Mesendoderm (in vitro differentiated cells): Measurements from ENCODE around the gene NFIA.

Source experiments
- DNase-seq: peaks from one replicate; pipeline ENCODE4 v3.0.0; 2013
- H2AK5ac ChIP-seq: 2 replicates; pipeline ENCODE4 v1.6.1; 2013; ENCODE audit warnings: low read length, inconsistent platforms
- H2BK120ac ChIP-seq: 2 replicates; pipeline ENCODE4 v1.6.1; 2013; ENCODE audit warnings: low read depth, mild to moderate bottlenecking, low read length, moderate library complexity, mixed read lengths
- H2BK15ac ChIP-seq: replicated peaks from 2 replicates; pipeline ENCODE4 v1.6.1; 2013; ENCODE audit warnings: low read depth, mild to moderate bottlenecking, moderate library complexity
- H2BK5ac ChIP-seq: 2 replicates; pipeline ENCODE4 v1.6.1; 2013; ENCODE audit warnings: low read length, inconsistent platforms
- H3K18ac ChIP-seq: 2 replicates; pipeline ENCODE4 v1.6.1; 2013; ENCODE audit warnings: mild to moderate bottlenecking, low read length, mixed read lengths
- H3K23ac ChIP-seq: one replicate; pipeline ENCODE4 v1.6.1; 2013; ENCODE audit warnings: low read length
- H3K27ac ChIP-seq: 2 replicates; pipeline ENCODE4 v1.5.1; 2013; ENCODE audit warnings: low read depth, mild to moderate bottlenecking, inconsistent platforms, low read length, moderate library complexity
- H3K27me3 ChIP-seq: 2 replicates; pipeline ENCODE4 v1.6.1; 2013; ENCODE audit warnings: low read length, control low read depth, mild to moderate bottlenecking, inconsistent platforms; ENCODE audit not compliant: insufficient read depth, poor library complexity
- H3K36me3 ChIP-seq: 2 replicates; pipeline ENCODE4 v1.6.1; 2013; ENCODE audit warnings: low read length, inconsistent platforms; ENCODE audit not compliant: control insufficient read depth, insufficient read depth
- H3K4ac ChIP-seq: one replicate; pipeline ENCODE4 v1.6.1; 2013; ENCODE audit warnings: low read depth, mild to moderate bottlenecking, low read length, moderate library complexity
- H3K4me1 ChIP-seq: 2 replicates; pipeline ENCODE4 v1.6.1; 2013; ENCODE audit warnings: low read depth, low read length, inconsistent platforms; ENCODE audit not compliant: control insufficient read depth
- H3K4me2 ChIP-seq: 2 replicates; pipeline ENCODE4 v1.6.1; 2013; ENCODE audit warnings: low read length
- H3K4me3 ChIP-seq: 2 replicates; pipeline ENCODE4 v1.5.1; 2013; ENCODE audit warnings: mild to moderate bottlenecking, low read length
- H3K56ac ChIP-seq: one replicate; pipeline ENCODE4 v1.6.1; 2013; ENCODE audit warnings: low read length
- H3K79me1 ChIP-seq: 2 replicates; pipeline ENCODE4 v1.6.1; 2013; ENCODE audit warnings: low read length, inconsistent platforms
- H3K79me2 ChIP-seq: 2 replicates; pipeline ENCODE4 v1.6.1; 2013; ENCODE audit warnings: mild to moderate bottlenecking, low read length; ENCODE audit not compliant: control insufficient read depth, insufficient read depth
- H3K9ac ChIP-seq: 2 replicates; pipeline ENCODE4 v1.6.1; 2013; ENCODE audit warnings: low read length, inconsistent platforms
- H4K5ac ChIP-seq: one replicate; pipeline ENCODE4 v1.6.1; 2013; ENCODE audit warnings: low read length
- H4K8ac ChIP-seq: one replicate; pipeline ENCODE4 v1.6.1; 2013; ENCODE audit warnings: low read depth, mild to moderate bottlenecking, control low read depth, low read length, moderate library complexity
- WGBS: extraction: QIAGEN DNeasy Blood & Tissue Kit; methylation state at CpG from one replicate; pipeline ENCODE4 v1.1.7; 2013; ENCODE audit warnings: low lambda C conversion rate, missing lambda C conversion rate; ENCODE audit not compliant: insufficient coverage; ENCODE audit errors: extremely low coverage; 5-methylcytosine and 5-hydroxymethylcytosine counted together

NFIA gene

GRCh38 chr1:61254634-61255357 lies 172.4 kb downstream of the NFIA start:
- Histone ChIP-seq H2AK5ac (no peak overlapping the region), H3K79me2 (no peaks in the 10 kb centered on the region), H3K36me3 (no peaks in the 10 kb centered on the region), H2BK5ac (no peak overlapping the region), H3K4me2 (no peak overlapping the region), H3K27me3 (no peaks in the 10 kb centered on the region), H3K9ac (no peak overlapping the region), H2BK120ac (no peak overlapping the region), H3K4me1 (no peaks in the 10 kb centered on the region), H3K79me1 (no peaks in the 10 kb centered on the region), H3K27ac (no peak overlapping the region), H3K4ac (no peak overlapping the region), H3K23ac (no peak overlapping the region), H2BK15ac (no peak overlapping the region), H3K56ac (no peak overlapping the region), H4K5ac (no peak overlapping the region), H3K18ac (no peak overlapping the region), H3K4me3 (no peak overlapping the region), H4K8ac (no peak overlapping the region)
- no CpG with 5 or more reads among the region's 6 CpGs for WGBS
- no peak for DNase-seq

- no peaks in the 10 kb centered on the region for H3K79me1 ChIP-seq
- no peak for DNase-seq
- no peaks in the 10 kb centered on the region for H3K36me3 ChIP-seq
- H4K5ac ChIP-seq: no peak overlapping the region
- no peak overlapping the region for H3K4me2 ChIP-seq
- no peak overlapping the region for H2BK15ac ChIP-seq
- no peaks in the 10 kb centered on the region for H3K4me1 ChIP-seq
- no peak overlapping the region for H4K8ac ChIP-seq
- no peak overlapping the region for H3K9ac ChIP-seq
- H3K4me3 ChIP-seq: no peak overlapping the region
- H3K27me3 ChIP-seq: no peaks in the 10 kb centered on the region
- H3K4ac ChIP-seq: no peak overlapping the region
- no peak overlapping the region for H2BK120ac ChIP-seq
- no peak overlapping the region for H2BK5ac ChIP-seq
- no peak overlapping the region for H3K18ac ChIP-seq
- H2AK5ac ChIP-seq: no peak overlapping the region
- no peaks in the 10 kb centered on the region for H3K79me2 ChIP-seq
- H3K56ac ChIP-seq: no peak overlapping the region
- no peak overlapping the region for H3K27ac ChIP-seq
- WGBS: no CpG with 5 or more reads among the region's 3 CpGs
- H3K23ac ChIP-seq: no peak overlapping the region
Observed at GRCh38 chr1:61255358-61255703, 173.0 kb downstream of the NFIA start.

- no peak overlapping the region for H3K4me3 ChIP-seq
- no peaks in the 10 kb centered on the region for H3K79me2 ChIP-seq
- no peak overlapping the region for H2BK15ac ChIP-seq
- H3K4ac ChIP-seq: no peak overlapping the region
- DNase-seq: no peak
- H3K36me3 ChIP-seq: no peaks in the 10 kb centered on the region
- H2BK5ac ChIP-seq: no peak overlapping the region
- no peak overlapping the region for H3K56ac ChIP-seq
- no peak overlapping the region for H3K23ac ChIP-seq
- no peak overlapping the region for H3K18ac ChIP-seq
- H3K4me1 ChIP-seq: no peaks in the 10 kb centered on the region
- H4K5ac ChIP-seq: no peak overlapping the region
- no peak overlapping the region for H3K9ac ChIP-seq
- H3K27me3 ChIP-seq: no peaks in the 10 kb centered on the region
- H4K8ac ChIP-seq: no peak overlapping the region
- no peaks in the 10 kb centered on the region for H3K79me1 ChIP-seq
- no CpG with 5 or more reads among the region's 9 CpGs for WGBS
- H3K27ac ChIP-seq: no peak overlapping the region
- no peak overlapping the region for H2BK120ac ChIP-seq
- no peak overlapping the region for H3K4me2 ChIP-seq
- no peak overlapping the region for H2AK5ac ChIP-seq
Observed at GRCh38 chr1:61259379-61260148, 177.2 kb downstream of the NFIA start.

GRCh38 chr1:61260171-61260570 lies 177.8 kb downstream of the NFIA start:
- Histone ChIP-seq H2BK15ac (no peak overlapping the region), H4K8ac (no peak overlapping the region), H3K4me3 (no peak overlapping the region), H3K9ac (no peak overlapping the region), H2AK5ac (no peak overlapping the region), H3K4ac (no peak overlapping the region), H4K5ac (no peak overlapping the region), H2BK5ac (no peak overlapping the region), H3K23ac (no peak overlapping the region), H3K56ac (no peak overlapping the region), H2BK120ac (no peak overlapping the region), H3K18ac (no peak overlapping the region), H3K79me2 (no peaks in the 10 kb centered on the region), H3K27me3 (no peaks in the 10 kb centered on the region), H3K36me3 (no peaks in the 10 kb centered on the region), H3K4me1 (no peaks in the 10 kb centered on the region), H3K4me2 (no peak overlapping the region), H3K27ac (no peak overlapping the region), H3K79me1 (no peaks in the 10 kb centered on the region)
- DNase-seq: no peak
- no CpG with 5 or more reads among the region's 7 CpGs for WGBS

GRCh38 chr1:61261595-61261994 lies 179.2 kb downstream of the NFIA start:
- no peak overlapping the region for H2AK5ac ChIP-seq
- no peak overlapping the region for H2BK120ac ChIP-seq
- no peak overlapping the region for H3K4me2 ChIP-seq
- H3K27ac ChIP-seq: no peak overlapping the region
- H4K8ac ChIP-seq: no peak overlapping the region
- H3K23ac ChIP-seq: no peak overlapping the region
- no peak overlapping the region for H3K9ac ChIP-seq
- no peaks in the 10 kb centered on the region for H3K4me1 ChIP-seq
- no peak overlapping the region for H3K18ac ChIP-seq
- H3K36me3 ChIP-seq: no peaks in the 10 kb centered on the region
- WGBS: no CpG with 5 or more reads among the region's 3 CpGs
- H3K27me3 ChIP-seq: no peaks in the 10 kb centered on the region
- H2BK15ac ChIP-seq: no peak overlapping the region
- DNase-seq: no peak
- no peak overlapping the region for H3K4ac ChIP-seq
- no peak overlapping the region for H3K56ac ChIP-seq
- no peak overlapping the region for H2BK5ac ChIP-seq
- no peak overlapping the region for H3K4me3 ChIP-seq
- H3K79me1 ChIP-seq: no peaks in the 10 kb centered on the region
- no peaks in the 10 kb centered on the region for H3K79me2 ChIP-seq
- no peak overlapping the region for H4K5ac ChIP-seq
